Activated T-helper 2 cell treated with anti-CD3 and anti-CD28 coated beads, Interferon-gamma antibody, Interleukin-2, Interleukin-4, amounts not matched to agents 10 μg/mL and 5 μg/mL and 100 μg/mL, durations not matched to agents 14 hours and 24 hours and 36 hours (primary cell): ENCODE data around the gene C2CD5. TPM values are rescaled to one million over a fixed set of nuclear protein-coding genes. Genes with fewer than 3 reads are reported as not detected.

Experiments used
- DNase-seq: peaks from one replicate; pipeline ENCODE4 v3.0.0; 2021; ENCODE audit warnings: low spot score
- H3K27ac Mint-ChIP-seq: one replicate; pipeline ENCODE4 v1.8.0; 2021; ENCODE audit warnings: mixed read lengths
- H3K27me3 Mint-ChIP-seq: one replicate; pipeline ENCODE4 v1.8.0; 2021; ENCODE audit warnings: low read depth, mixed read lengths
- H3K36me3 Mint-ChIP-seq: one replicate; pipeline ENCODE4 v1.8.0; 2021; ENCODE audit warnings: low read depth, mixed read lengths
- H3K4me1 Mint-ChIP-seq: one replicate; pipeline ENCODE4 v1.8.0; 2021; ENCODE audit warnings: low read depth, mixed read lengths
- H3K4me3 Mint-ChIP-seq: one replicate; pipeline ENCODE4 v1.8.0; 2021; ENCODE audit warnings: low read depth, mild to moderate bottlenecking, moderate library complexity, mixed read lengths
- H3K9me3 Mint-ChIP-seq: one replicate; pipeline ENCODE4 v1.8.0; 2021; ENCODE audit warnings: mixed read lengths
- intact Hi-C: fragments of 100-400 bp; cut with micrococcal nuclease; formaldehyde crosslinking; loops from one replicate; pipeline ENCODE4 v1.15.1; 2023
- total RNA-seq: library from RNA; stranded (reverse); gene quantifications from 2 replicates; pipeline ENCODE4 v1.2.3, GENCODE V29; 2022

The C2CD5 gene
- total RNA-seq, 1 donor from 2014 or later, result 36.3 TPM

DNA sequence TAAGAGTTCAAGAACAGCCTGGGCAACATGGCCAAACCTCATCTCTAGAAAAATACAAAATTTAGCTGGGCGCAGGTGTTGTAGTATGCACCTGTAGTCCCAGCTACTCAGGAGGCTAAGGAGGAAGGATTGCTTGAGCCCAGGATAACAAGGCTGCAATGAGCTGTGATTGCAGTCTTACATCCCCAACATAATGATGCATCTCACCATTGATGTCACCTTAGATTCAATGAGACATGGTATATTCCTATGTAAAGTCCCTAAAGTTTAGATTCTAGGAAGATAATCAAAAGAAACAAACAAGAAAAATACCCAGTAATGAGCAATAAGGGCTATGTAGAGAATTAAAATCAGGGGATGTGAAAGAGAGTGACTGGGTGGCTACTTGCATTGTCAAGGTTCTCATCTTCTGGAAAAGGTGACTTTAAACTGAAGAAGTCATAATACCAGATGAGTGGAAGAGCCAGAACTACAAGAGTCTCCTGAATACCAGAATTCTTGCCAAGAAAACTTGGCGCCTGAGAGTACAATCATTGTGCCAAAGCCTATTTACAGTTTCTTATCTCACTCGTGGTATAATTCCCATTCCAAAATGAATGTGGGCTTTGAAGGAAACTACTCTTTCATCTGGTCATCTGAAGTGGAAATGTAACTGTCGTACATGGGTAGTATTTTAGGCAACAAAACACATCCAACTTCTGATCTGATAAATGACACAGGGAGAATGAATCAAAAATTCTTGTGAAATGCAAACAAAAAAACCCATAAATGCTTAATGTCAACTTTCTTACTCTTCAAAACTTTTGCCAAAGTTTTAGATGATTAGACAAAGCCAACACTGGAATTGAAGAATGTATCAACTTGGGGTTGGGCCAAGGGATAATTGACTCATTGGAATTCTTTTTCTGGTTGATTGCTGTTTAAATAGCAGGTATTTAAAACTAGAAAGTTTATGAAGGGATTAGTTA lies 128.7 kb downstream of the C2CD5 start:
- Mint-ChIP-seq H3K9me3 (no peaks in the 10 kb centered on the region), H3K27me3 (peaks cover 6% of the 10 kb centered on the region), H3K27ac (no peak overlapping the region), H3K36me3 (no peaks in the 10 kb centered on the region), H3K4me3 (no peak overlapping the region), H3K4me1 (peaks cover 2% of the 10 kb centered on the region)
- no peak for DNase-seq
- intact Hi-C loops, result no loop called here

DNA sequence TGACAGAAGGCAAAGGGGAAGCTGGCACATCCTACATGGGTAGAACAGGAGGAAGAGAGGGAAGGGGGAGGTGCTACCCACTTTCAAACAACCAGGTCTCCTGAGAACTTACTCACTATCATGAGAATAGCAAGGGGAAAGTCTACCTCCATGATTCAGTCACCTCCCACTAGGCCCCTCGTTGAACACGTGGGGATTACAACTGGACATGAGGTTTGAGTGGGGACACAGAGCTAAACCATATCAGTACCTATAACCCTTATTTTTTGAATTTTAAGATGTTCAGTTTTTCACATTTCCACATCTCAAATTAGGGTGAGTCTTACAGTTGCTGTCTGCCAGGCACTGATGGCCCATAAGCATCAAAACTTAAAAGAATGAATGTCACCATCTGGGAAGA lies 129.6 kb downstream of the C2CD5 start:
- no peak for DNase-seq
- H3K27ac Mint-ChIP-seq, result no peak overlapping the region
- peaks cover 5% of the 10 kb centered on the region for H3K4me1 Mint-ChIP-seq
- no peak overlapping the region for H3K4me3 Mint-ChIP-seq
- no peaks in the 10 kb centered on the region for H3K9me3 Mint-ChIP-seq
- H3K27me3 Mint-ChIP-seq, result peaks cover 6% of the 10 kb centered on the region
- intact Hi-C loops, result no loop called here
- H3K36me3 Mint-ChIP-seq, result no peaks in the 10 kb centered on the region

DNA sequence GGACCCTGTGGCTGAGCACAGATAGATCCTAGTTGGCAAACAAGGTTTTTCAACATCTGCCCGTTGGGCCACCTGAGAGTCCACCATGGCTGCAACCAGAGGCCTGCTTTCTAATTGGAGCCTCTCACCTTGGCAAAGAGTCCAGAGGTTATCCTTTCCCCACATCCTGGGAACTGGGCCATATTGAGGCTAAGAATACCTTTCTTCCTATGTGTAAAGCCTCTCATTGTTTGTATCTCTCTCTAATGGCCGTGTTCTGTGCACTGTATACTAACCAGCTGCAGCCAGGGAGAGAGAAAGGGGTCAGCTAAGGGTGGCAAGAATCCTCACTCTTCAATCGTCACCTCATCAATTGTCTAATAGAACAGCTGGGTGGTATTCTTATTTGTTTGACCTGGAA lies 130.8 kb downstream of the C2CD5 start:
- intact Hi-C loops, result no loop called here
- no peak for DNase-seq
- H3K27me3 Mint-ChIP-seq, result peaks cover 6% of the 10 kb centered on the region
- no peak overlapping the region for H3K4me3 Mint-ChIP-seq
- H3K4me1 Mint-ChIP-seq, result peaks cover 14% of the 10 kb centered on the region
- no peaks in the 10 kb centered on the region for H3K36me3 Mint-ChIP-seq
- H3K27ac Mint-ChIP-seq, result no peak overlapping the region
- no peaks in the 10 kb centered on the region for H3K9me3 Mint-ChIP-seq

DNA sequence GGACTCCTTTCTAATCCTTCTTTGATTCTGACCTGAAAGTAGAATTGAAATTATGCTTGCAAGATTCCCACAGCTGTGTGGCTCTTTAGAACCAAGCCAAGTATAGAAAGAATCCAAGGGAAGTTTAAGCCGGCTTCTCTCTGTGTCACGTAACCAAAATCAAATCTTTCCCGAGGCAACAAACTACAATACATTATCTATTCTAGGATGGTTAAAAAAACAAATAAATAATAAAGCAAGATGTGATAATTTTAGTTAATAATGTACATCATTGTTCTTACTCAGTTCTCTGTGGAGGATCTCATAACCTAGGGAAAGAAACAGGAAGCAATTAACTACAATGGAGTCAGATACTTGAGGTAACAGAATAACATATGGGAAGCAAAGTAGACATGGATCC lies 131.8 kb downstream of the C2CD5 start:
- intact Hi-C loops, result no loop called here
- Mint-ChIP-seq H3K27me3 (peaks cover 6% of the 10 kb centered on the region), H3K27ac (no peak overlapping the region), H3K4me1 (peaks cover 15% of the 10 kb centered on the region), H3K36me3 (no peaks in the 10 kb centered on the region), H3K4me3 (no peak overlapping the region), H3K9me3 (no peaks in the 10 kb centered on the region)
- DNase-seq, result no peak

DNA sequence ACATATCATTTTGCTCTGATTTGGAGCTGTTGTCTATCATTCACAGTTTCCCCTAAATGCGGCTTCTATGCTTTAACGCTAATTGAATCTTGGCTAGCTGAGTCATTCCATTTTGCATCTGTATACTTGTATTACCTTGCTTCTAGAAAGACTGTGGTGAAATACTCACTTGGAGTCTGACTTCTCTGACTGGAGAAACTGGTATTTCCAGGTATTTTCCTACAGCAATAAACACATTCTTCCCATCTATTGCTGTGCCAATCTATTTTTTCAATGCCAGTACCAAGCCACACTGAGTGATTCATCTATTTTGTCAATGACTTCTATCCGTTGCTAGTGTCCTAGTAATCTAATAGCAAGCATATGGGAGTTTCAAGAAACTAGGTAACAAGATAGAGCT lies 133.9 kb downstream of the C2CD5 start:
- no peak overlapping the region for H3K4me3 Mint-ChIP-seq
- H3K9me3 Mint-ChIP-seq, result no peaks in the 10 kb centered on the region
- intact Hi-C loops, result no loop called here
- H3K27me3 Mint-ChIP-seq, result no peaks in the 10 kb centered on the region
- H3K27ac Mint-ChIP-seq, result no peak overlapping the region
- H3K36me3 Mint-ChIP-seq, result no peaks in the 10 kb centered on the region
- H3K4me1 Mint-ChIP-seq, result peaks cover 13% of the 10 kb centered on the region
- no peak for DNase-seq

DNA sequence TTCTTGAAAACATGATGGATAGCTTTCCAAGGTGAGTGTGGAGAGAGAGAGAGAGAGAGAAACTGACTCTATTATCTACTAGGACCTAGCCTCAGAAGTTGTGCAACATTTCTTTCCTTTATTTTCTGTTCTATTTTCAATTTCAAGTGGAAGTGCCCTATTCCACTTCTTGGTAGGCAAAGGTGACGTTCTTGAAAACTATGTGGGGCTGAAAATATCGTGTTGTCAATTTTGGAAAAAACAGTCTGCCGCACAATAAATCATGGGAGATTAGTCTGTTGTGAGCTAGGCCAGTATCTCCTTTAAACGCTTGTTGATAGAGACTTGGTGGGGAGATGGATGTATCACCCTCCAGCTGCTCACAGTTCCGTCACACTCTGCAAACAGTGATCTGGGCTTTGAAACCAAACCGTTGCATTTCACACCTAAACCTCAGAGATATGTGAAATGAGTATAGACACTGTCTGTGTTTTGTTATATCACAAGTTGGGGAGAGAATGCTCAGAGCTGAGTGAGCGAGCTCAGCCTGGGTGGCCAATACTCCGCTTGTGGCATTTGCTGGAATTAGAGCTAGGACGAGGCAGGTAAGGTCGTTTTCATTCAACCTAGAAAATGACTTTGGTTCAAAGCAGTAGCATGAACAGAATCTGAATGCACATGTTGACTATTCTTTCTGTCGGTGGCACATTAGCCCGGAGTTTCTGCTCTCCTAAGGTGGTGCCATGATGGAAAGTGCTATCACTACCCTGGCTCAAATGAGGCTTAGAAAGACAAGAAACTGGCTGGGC lies 134.8 kb downstream of the C2CD5 start:
- Mint-ChIP-seq H3K4me1 (peaks cover 13% of the 10 kb centered on the region), H3K4me3 (no peak overlapping the region), H3K9me3 (no peaks in the 10 kb centered on the region), H3K27ac (no peak overlapping the region), H3K27me3 (no peaks in the 10 kb centered on the region), H3K36me3 (no peaks in the 10 kb centered on the region)
- DNase-seq, result peak; percentile 18
- intact Hi-C loops, result loop anchor here (5.0 kb wide), 1 partner anchor 33 kb away; no protein-coding TSS in a partner anchor

DNA sequence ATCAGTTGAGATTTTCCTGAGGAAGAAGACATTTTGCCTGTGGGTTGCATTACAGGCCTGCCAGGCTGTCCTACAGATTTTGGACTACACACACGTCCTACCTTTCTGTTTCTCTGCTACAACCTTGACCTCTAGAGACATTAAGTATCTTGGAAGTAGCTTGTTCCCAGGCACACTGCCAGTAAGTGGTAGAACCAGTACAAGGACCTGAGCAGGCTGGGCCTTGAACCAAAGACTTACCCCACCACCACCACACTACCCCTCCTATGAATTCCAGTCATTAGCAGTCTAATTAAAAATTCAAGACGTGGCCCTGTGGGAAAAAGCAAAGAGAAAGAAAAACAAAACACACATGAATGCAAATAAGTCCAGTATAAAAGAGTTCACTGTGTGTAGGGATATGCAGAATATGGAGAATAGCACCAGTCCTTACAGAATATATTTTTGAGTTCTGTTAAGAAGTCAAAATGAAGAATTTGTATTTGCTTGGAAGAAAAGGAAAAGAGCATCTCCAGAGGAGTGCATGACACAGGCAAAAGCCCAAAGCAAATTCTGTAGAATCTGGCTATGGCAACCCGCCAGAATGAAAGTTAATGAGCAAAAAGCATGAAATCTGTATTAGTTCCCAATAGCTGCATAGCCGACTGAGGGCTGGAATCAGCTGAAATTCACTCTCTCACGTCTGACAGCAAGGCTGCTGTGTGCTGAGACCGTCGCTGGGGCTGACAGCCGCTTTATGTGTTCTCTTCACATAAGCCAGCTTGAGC lies 135.5 kb downstream of the C2CD5 start:
- Mint-ChIP-seq H3K4me1 (peaks cover 13% of the 10 kb centered on the region), H3K27me3 (no peaks in the 10 kb centered on the region), H3K27ac (no peak overlapping the region), H3K9me3 (no peaks in the 10 kb centered on the region), H3K4me3 (no peak overlapping the region), H3K36me3 (no peaks in the 10 kb centered on the region)
- no peak for DNase-seq
- intact Hi-C loops, result loop anchor here (5.0 kb wide), 1 partner anchor 34 kb away; no protein-coding TSS in a partner anchor

DNA sequence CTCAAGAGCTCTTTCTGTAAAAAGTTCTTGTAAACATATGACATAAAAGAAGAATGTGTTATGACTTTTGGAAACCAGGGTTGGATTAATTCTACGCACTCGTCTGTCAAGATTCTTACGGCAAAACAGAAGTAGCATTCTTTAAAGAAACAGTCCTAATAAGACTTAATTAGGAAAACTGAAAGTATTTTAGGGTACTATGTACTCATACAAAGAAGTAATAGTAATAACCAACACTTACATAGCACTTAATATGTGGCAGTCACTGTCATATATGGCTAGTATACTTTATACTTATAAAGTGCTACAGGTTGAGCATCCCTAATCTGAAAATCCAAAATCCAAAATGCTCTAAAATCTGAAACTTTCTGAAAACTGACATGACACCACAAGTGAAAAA lies 136.9 kb downstream of the C2CD5 start:
- DNase-seq, result no peak
- Mint-ChIP-seq H3K4me1 (peaks cover 13% of the 10 kb centered on the region), H3K9me3 (peaks cover 7% of the 10 kb centered on the region), H3K27ac (no peak overlapping the region), H3K4me3 (no peak overlapping the region), H3K36me3 (no peaks in the 10 kb centered on the region), H3K27me3 (peaks cover 2% of the 10 kb centered on the region)
- intact Hi-C loops, result loop anchor here (5.0 kb wide), 1 partner anchor 35 kb away; no protein-coding TSS in a partner anchor

DNA sequence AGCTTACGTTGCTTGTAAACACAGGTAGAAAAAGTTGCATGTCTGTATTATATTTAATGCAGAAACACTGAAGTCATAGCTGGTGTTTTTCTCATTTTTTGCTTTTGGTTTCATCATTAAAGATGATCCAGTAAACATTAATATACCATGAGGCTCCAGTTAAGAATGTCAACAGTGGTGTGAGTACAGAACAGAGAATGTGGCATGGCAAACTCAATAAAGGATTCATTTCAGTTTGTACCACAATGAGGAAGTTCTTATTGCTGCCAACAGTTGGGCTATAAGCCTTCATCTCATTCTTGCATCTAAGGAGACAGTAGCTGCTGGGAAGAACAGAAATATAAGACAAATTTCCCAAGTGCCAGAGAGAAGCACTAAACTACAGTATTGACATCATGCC lies 137.7 kb downstream of the C2CD5 start:
- no peak for DNase-seq
- H3K9me3 Mint-ChIP-seq, result peaks cover 7% of the 10 kb centered on the region
- no peak overlapping the region for H3K4me3 Mint-ChIP-seq
- peaks cover 2% of the 10 kb centered on the region for H3K27me3 Mint-ChIP-seq
- H3K4me1 Mint-ChIP-seq, result peaks cover 13% of the 10 kb centered on the region
- H3K36me3 Mint-ChIP-seq, result no peaks in the 10 kb centered on the region
- H3K27ac Mint-ChIP-seq, result no peak overlapping the region
- intact Hi-C loops, result loop anchor here (5.0 kb wide), 1 partner anchor 36 kb away; no protein-coding TSS in a partner anchor

DNA sequence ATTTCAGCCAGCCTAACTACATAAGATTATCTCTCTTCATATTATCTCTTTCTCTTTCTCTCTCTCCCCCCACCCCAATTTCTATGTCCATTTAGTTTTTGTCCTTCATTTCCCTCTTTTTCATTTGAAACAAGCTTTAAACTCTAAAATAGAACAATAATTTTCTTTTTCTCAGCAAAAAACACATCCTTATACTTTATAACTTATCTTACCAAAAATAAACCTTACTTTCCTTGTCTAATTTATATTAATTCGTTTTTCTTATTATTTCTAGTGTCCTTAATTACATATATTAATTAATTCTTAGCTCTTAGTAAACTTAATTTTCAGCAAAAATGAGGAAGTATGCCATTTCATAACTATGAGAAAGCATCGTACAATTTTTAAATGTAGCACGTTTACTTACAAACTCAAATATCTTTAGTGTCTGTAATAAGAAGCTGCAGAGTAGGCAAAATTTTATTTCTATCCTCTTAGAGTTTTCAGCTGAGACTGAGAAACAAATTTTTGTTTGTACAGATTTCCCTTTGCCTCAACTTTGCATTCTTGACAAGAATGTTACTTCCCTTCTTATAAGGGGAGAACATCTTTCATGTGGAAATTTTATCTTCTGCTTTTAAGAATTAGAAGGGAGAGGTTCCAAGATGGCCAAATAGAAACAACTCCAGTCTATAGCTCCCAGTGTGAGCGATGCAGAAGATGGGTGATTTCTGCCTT lies 144.7 kb downstream of the C2CD5 start:
- DNase-seq, result no peak
- H3K9me3 Mint-ChIP-seq, result peaks cover 13% of the 10 kb centered on the region
- H3K4me3 Mint-ChIP-seq, result no peak overlapping the region
- H3K4me1 Mint-ChIP-seq, result peaks cover 23% of the 10 kb centered on the region
- H3K27me3 Mint-ChIP-seq, result peaks cover 2% of the 10 kb centered on the region
- H3K36me3 Mint-ChIP-seq, result no peaks in the 10 kb centered on the region
- H3K27ac Mint-ChIP-seq, result no peak overlapping the region
- intact Hi-C loops, result loop anchor here (5.0 kb wide), 1 partner anchor 62 kb away; no protein-coding TSS in a partner anchor
